Measurements from ENCODE around the gene RPS6KA4. TPM values are rescaled to one million over a fixed set of nuclear protein-coding genes. Genes with fewer than 3 reads are reported as not detected.

Gene RPS6KA4
- total RNA-seq, 1 donor from 2014 or later, result 12.7 TPM

DNA sequence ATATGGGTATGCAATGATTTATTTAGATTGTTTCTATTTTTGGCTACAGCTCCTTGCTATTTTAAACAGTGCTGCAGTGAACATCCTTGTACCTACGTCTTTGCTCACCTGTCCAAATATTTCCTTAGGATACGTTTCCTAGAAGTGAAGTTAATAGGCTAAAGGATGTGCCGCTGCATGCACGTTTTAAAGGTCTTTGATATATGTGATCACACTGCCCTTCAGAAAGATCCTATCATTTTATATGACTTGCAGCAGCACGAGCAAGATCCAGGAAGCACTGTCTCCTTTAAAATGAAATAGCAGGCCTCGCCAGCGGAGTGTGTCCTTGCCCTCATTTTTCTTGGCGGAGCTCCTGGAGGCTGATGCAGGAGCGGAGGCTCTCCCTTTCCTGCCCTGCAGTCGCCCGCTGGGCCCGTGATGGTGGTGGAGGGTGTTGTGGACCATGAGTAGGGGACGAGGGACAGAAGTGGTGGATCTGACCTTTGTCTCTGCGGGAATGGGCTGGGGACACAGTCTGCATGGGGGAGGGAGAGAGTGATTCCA is 19.4 kb downstream of the RPS6KA4 start:
- Histone ChIP-seq H3K79me2 (ENCODE audit: low read depth) (no peaks in the 10 kb centered on the region), H3K27me3 (no peaks in the 10 kb centered on the region), H3K9me3 (ENCODE audit: low read depth) (no peaks in the 10 kb centered on the region), H2AFZ (replicated peaks) (peak overlapping the region; percentile 37), H3K36me3 (no peaks in the 10 kb centered on the region), H3K4me3 (no peak overlapping the region), H3F3A (ENCODE audit: low read depth) (peaks cover 7% of the 10 kb centered on the region), H3K4me1 (peaks cover 4% of the 10 kb centered on the region), H4K20me1 (ENCODE audit: low read depth) (no peaks in the 10 kb centered on the region), H3K9ac (no peak overlapping the region), H3K27ac (no peak overlapping the region), H3K4me2 (no peak overlapping the region)
- Mint-ChIP-seq H3K9me3 (no peaks in the 10 kb centered on the region), H3K27me3 (ENCODE audit: insufficient read depth, low read depth) (peaks cover 4% of the 10 kb centered on the region), H3K4me1 (peaks cover 11% of the 10 kb centered on the region), H3K4me3 (no peak overlapping the region), H3K36me3 (no peaks in the 10 kb centered on the region), H3K27ac (no peak overlapping the region)
- no peak for DNase-seq (ENCODE audit: low spot score)
- TF ChIP-seq EZH2phosphoT487 (IDR thresholded peaks at IDR 0.05) (no peak), EZH2 (IDR thresholded peaks at IDR 0.05) (no peak)
- TF ChIP-seq, protein P1, sequence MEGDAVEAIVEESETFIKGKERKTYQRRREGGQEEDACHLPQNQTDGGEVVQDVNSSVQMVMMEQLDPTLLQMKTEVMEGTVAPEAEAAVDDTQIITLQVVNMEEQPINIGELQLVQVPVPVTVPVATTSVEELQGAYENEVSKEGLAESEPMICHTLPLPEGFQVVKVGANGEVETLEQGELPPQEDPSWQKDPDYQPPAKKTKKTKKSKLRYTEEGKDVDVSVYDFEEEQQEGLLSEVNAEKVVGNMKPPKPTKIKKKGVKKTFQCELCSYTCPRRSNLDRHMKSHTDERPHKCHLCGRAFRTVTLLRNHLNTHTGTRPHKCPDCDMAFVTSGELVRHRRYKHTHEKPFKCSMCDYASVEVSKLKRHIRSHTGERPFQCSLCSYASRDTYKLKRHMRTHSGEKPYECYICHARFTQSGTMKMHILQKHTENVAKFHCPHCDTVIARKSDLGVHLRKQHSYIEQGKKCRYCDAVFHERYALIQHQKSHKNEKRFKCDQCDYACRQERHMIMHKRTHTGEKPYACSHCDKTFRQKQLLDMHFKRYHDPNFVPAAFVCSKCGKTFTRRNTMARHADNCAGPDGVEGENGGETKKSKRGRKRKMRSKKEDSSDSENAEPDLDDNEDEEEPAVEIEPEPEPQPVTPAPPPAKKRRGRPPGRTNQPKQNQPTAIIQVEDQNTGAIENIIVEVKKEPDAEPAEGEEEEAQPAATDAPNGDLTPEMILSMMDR (IDR thresholded peaks at IDR 0.05), result no peak

DNA sequence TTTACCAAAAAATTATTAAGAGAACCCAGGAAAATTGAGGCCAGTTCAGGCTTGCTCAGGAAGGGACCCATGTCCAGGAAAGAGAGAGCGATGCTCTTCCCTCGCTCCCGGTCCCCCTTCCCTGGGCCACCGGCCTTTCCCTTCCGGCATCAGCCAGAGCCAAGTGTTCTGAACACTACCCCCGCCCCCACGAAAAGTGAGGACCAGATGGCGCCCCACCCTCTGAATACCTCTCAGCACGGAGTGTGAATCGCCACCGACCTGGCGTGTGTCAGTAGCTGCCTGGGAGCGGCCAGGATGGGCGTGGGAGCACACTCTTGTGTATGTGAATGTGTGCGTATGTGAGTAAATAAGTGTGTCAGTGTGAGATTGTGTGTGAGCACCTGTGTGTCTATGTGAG is 20.2 kb downstream of the RPS6KA4 start:
- no peak overlapping the region for H3K4me3 ChIP-seq
- H3K4me1 Mint-ChIP-seq, result peaks cover 9% of the 10 kb centered on the region
- H3K27ac Mint-ChIP-seq, result no peak overlapping the region
- H3K9me3 ChIP-seq (ENCODE audit: low read depth), result no peaks in the 10 kb centered on the region
- peaks cover 4% of the 10 kb centered on the region for H3K4me1 ChIP-seq
- no peak overlapping the region for H3K4me3 Mint-ChIP-seq
- H4K20me1 ChIP-seq (ENCODE audit: low read depth), result no peaks in the 10 kb centered on the region
- no peak overlapping the region for H3K9ac ChIP-seq
- H2AFZ ChIP-seq (replicated peaks), result no peak overlapping the region
- no peaks in the 10 kb centered on the region for H3K9me3 Mint-ChIP-seq
- peaks cover 4% of the 10 kb centered on the region for H3K27me3 Mint-ChIP-seq (ENCODE audit: insufficient read depth, low read depth)
- no peak overlapping the region for H3K27ac ChIP-seq
- H3F3A ChIP-seq (ENCODE audit: low read depth), result peaks cover 7% of the 10 kb centered on the region
- TF ChIP-seq EZH2 (IDR thresholded peaks at IDR 0.05) (no peak), EZH2phosphoT487 (IDR thresholded peaks at IDR 0.05) (no peak)
- TF ChIP-seq, protein P1 (IDR thresholded peaks at IDR 0.05), result no peak
- no peaks in the 10 kb centered on the region for H3K27me3 ChIP-seq
- no peaks in the 10 kb centered on the region for H3K36me3 Mint-ChIP-seq
- H3K4me2 ChIP-seq, result no peak overlapping the region
- no peaks in the 10 kb centered on the region for H3K36me3 ChIP-seq
- no peaks in the 10 kb centered on the region for H3K79me2 ChIP-seq (ENCODE audit: low read depth)
- DNase-seq (ENCODE audit: low spot score), result no peak

DNA sequence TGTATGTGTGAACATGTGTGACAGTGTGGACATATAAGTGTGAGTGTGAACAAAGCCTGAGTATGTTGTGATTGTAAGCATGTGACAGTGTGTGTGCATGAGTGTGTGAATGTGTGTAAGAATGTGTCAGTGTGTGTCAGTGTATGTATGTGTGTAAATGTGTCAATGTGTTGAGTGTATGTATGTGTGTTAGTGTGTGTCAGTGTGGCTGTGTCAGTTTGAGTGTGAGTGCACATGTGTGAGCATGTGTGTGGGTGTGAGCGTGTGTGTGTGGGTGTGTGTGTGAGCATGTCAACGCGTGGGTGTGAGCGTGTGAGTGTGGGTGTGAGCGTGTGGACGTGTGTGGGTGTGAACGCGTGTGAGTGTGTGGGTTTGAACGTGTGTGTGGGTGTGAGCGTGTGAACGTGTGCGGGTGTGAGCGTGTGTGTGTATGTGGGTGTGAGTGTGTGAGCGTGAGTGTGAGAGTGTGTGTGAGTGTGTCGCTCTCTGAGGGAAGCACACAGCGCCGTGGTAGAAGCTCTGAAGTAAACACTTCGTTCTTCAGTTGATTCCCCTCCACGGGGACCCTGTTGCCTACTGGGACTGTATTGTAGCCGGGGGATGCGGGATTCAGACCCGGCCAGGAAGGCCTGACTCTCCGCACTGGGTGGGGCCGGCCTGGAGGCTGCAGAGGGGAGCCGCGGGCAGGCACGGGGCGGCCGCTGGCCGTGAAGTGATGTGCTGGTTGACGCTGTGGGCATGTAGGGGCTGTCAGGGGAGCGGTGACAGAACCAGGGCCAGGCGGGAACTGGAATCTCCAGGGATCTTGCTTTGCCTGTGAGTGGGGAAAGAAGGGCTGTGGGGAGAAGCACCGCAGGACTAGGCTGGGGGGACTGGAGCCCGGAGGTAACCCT is 21.1 kb downstream of the RPS6KA4 start:
- Histone ChIP-seq H4K20me1 (ENCODE audit: low read depth) (no peaks in the 10 kb centered on the region), H3K27ac (peak overlapping the region; percentile 49), H3K4me2 (no peak overlapping the region), H3K9ac (no peak overlapping the region), H2AFZ (replicated peaks) (no peak overlapping the region), H3K36me3 (no peaks in the 10 kb centered on the region), H3F3A (ENCODE audit: low read depth) (peaks cover 7% of the 10 kb centered on the region), H3K4me3 (no peak overlapping the region), H3K79me2 (ENCODE audit: low read depth) (no peaks in the 10 kb centered on the region), H3K27me3 (no peaks in the 10 kb centered on the region), H3K9me3 (ENCODE audit: low read depth) (no peaks in the 10 kb centered on the region), H3K4me1 (peaks cover 4% of the 10 kb centered on the region)
- H3K36me3 Mint-ChIP-seq, result no peaks in the 10 kb centered on the region
- H3K27ac Mint-ChIP-seq, result no peak overlapping the region
- peaks cover 4% of the 10 kb centered on the region for H3K27me3 Mint-ChIP-seq (ENCODE audit: insufficient read depth, low read depth)
- no peak for TF ChIP-seq EZH2phosphoT487 (IDR thresholded peaks at IDR 0.05)
- TF ChIP-seq EZH2 (IDR thresholded peaks at IDR 0.05), result no peak
- TF ChIP-seq, protein P1 (IDR thresholded peaks at IDR 0.05), result no peak
- DNase-seq (ENCODE audit: low spot score), result no peak
- H3K9me3 Mint-ChIP-seq, result no peaks in the 10 kb centered on the region
- no peak overlapping the region for H3K4me3 Mint-ChIP-seq
- H3K4me1 Mint-ChIP-seq, result peaks cover 11% of the 10 kb centered on the region
